HG02973 (cell line): ENCODE data around the gene KLF13.

ENCODE experiments used
- ATAC-seq: cut with Tn5 transposase; IDR thresholded peaks from one replicate; pipeline ENCODE4 v1.9.1; 2021; ENCODE audit warnings: moderate library complexity; ENCODE audit not compliant: unreplicated experiment

Gene KLF13

DNA sequence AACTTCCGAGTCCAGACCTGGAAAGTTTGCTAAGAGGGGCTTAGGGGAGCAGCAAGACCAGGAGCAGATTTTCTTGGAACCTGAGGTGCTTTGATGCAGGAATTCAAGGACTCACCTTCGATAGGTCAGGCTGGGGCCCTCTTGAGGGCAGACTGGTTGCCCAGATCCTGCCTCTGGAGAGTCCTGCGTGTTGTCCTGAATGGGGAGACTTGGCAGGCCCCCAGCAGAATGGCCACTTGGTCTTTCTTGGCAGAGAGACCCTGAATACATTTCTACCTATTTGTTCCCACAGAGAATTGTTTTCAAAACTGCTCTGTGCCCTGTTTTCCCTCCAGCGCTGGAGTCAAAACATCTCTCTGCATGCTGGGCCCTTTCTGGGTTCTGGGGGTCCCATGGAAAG is 4.2 kb downstream of the KLF13 start:
- no peak for ATAC-seq

GRCh38 chr15:31331389-31331788 is 4.8 kb downstream of the KLF13 start:
- no peak for ATAC-seq

DNA sequence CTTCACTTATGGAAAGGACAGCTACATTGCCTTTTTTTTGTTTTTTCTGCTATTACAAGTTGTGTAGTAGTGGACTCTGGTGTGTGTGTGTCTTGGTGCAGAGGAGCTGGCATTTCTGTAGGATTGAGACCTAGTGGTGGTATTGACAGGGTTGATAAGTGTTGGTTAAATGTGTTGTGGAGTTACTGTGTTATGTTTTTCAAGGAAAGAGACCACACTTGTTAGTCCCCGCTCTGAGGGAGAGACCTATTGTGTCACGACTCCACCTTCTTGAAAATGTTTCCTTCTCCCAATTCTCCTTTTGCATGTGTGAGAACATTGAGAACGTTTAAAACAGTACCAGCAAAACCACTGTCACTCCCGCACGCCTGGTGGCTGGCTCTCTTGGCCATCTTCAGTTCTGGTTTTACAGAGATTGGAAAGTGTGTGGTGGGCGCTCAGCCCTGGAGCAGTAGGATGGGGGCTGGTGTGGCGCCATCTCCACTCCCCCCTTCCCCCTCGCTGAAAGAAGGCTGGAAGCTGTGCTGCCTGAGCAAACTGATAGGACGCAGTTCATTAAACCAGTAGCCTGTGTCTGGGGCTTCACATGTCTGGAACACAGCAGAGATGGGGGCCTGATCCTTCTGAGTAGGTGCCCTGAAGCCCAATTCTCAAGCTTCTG is 5.5 kb downstream of the KLF13 start:
- ATAC-seq, result no peak

DNA sequence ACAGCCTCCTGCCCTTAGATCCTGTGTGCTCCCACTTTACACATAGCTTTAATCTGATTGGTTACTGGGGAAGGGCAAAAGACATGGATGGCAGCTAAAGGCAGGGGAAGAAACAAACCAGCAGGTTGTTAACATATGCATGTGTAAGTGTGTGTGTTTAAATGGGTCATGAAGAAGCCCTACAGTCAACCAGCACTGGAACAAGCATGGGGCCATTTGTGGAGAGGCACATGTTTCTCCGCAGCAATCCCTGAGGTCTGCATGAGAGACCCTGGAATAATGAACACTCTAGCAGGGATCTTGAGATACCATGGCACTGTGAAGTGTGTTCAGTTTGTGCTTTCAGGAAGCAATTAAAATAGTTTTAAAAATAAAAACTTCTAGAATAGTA is 6.0 kb downstream of the KLF13 start:
- ATAC-seq, result no peak

GRCh38 chr15:31333119-31333518 is 6.5 kb downstream of the KLF13 start:
- ATAC-seq, result no peak

GRCh38 chr15:31333820-31334219 is 7.2 kb downstream of the KLF13 start:
- no peak for ATAC-seq

- ATAC-seq, result no peak
Observed at GRCh38 chr15:31335989-31336592, 9.5 kb downstream of the KLF13 start.

- ATAC-seq, result no peak
Observed at GRCh38 chr15:31336593-31337295, 10.1 kb downstream of the KLF13 start.

DNA sequence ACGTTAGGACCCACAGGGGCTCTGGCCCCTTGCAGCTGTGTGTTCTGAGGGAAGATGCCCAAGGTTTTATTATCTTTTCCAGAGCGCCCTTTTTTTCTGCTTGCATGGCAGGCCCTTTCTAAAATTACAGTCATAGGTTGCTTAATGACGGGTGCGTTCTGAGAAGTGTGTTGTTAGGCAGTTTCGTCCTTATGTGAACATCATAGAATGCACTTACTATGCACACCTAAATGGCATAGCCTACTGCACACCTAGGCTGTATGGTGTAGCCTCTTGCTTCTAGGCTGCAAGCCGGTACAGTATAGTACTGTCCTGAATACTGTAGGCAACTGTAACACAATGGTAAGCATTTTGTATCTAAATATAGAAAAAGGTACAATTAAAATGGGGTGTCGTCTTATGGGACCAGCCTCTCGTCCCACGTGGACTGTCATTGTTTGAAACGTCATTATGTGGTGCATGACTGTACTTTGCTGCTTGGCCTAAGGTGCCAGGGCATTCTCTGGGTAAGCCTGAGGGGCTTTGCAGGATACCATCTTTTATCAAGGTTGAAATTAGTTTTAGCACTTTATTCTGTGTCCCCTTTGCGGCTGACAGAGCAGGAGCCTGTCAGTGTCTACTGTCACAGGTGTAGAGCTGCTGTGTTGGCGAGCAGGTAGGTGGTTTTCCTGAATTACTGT is 10.9 kb downstream of the KLF13 start:
- ATAC-seq, result no peak

DNA sequence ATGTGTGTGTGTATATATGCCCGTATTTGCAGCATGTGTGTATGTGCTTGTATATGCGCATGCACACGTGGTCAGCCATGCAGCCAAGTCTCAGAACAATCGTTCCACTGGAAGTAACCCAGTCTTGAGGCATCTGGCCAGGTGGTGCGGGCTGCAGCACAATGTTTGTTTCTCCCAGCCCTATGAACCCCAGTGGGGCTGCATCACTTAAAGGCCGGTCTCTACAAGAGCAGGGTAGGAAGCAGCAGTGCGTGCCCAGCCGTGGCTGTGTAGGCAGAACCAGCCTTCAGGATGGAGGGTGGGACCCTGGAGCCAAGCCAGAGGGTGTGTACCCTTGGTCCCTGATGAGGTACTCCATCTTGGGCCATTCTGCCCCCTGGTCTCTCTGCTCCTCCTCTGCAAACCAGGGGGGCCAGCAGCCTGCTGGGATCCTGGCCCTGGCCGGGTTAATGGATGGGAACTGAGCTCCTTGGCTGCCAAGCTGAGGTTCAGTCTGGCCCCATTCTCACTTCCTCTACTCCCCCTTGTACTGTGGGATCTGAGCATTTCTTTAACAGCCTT is 11.8 kb downstream of the KLF13 start:
- peak; percentile 49 for ATAC-seq

GRCh38 chr15:31338879-31339557 is 12.4 kb downstream of the KLF13 start:
- peak; percentile 42 for ATAC-seq

DNA sequence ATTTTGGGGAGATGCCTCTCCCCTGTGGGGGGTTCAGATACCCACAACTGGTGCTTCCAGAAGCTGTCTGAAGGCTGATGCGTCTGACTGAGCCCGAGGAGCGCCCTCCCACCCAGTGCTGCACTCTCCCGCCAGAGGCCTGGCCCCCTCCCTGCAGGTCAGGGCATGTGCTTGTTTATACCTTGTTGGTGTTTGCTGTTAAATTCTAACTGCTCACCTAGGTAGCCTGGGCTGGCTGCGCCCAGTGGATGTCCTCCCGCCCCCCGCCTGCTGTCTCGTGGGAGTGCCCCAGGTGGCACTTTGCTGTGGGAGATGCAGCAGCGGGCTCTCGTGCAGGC is 12.9 kb downstream of the KLF13 start:
- ATAC-seq, result no peak

GRCh38 chr15:31340047-31340446 is 13.4 kb downstream of the KLF13 start:
- ATAC-seq, result no peak

DNA sequence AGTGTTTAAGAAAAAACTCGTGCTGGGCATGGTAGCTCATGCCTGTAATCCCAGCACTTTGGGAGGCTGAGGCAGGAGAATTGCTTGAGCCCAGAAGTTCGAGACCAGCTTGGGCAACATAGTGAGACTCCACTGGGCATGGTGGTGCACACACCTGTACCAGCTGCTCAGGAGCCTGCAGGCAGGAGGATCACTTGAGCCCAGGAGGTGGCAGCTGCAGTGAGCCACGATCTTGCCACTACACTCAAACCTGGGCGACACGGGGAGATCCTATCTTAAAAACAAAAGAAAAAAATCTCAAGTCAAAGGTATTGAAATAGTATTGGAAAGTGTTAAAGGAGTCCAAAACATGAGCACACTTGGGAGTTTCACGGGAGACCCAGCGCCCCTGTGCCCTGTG is 14.0 kb downstream of the KLF13 start:
- no peak for ATAC-seq

- no peak for ATAC-seq
Observed at GRCh38 chr15:31341071-31341470, 14.4 kb downstream of the KLF13 start.

GRCh38 chr15:31341496-31342195 is 15.0 kb downstream of the KLF13 start:
- ATAC-seq, result no peak

DNA sequence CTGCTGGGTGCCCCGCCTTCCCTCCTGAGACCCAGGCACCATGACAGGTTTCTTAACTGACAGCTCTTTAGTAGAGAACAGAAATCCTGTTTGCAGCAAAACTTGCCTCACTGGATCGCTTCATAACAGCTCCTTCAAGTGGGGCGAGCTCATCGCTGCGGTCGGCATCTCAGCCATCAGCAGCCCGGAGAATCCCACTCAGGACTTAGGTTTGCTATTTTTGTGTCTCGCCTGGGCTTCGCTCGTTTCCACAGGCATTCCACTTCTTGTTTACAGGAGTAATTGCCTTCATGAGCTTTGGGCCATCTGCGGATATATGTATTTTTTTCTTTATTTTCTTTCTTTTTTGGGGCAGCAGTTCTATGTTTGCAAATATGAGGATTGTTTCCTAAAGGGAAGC is 15.7 kb downstream of the KLF13 start:
- no peak for ATAC-seq

GRCh38 chr15:31342781-31343626 is 16.4 kb downstream of the KLF13 start:
- no peak for ATAC-seq

- ATAC-seq, result no peak
Observed at GRCh38 chr15:31343831-31344230, 17.2 kb downstream of the KLF13 start.

GRCh38 chr15:31344266-31344665 is 17.6 kb downstream of the KLF13 start:
- ATAC-seq, result no peak
